H54 (cell line): ENCODE results near the gene RPRD1B.

Source experiments
- DNase-seq: peaks from one replicate; pipeline ENCODE4 v3.0.0; 2011; ENCODE audit warnings: low spot score, mixed read lengths; ENCODE audit not compliant: insufficient read length
- FAIRE-seq: peaks from 3 replicates; lab custom pipeline; 2011; peaks lifted over from hg19 to GRCh38; lab: Jason Lieb, UNC
- POLR2A ChIP-seq: IDR thresholded peaks from 2 replicates; pipeline ENCODE4 v1.6.1; 2011; ENCODE audit warnings: low read depth, mild to moderate bottlenecking, low read length

The RPRD1B gene

DNA sequence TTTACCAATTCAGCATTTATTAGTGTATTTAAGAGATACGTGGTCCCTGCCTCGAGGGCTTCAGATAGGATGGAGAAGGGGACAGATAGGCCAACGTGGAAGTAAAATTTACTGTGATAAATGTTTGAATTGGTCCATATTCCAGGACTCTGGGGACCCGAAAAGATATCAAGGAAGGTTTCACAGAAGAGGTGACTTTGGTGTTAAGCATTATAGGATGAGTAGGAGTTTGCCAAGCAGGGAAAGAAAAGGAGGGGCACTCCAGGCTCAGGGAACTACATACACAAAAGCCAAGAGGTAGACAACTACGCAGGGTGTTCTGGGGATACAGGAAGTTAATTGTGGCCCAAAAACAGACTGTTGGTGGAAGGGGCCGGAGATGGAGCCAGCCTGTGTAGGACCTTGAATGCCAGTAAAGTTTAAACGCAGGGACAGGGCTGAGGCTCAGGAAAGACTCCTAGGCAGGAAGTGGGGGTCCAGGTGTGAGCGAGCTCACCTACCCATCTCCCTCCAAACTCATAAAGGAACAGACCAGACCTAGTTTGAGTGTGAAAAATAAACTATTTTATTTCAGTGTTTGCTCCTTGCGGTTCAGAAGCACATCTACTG, 94.5 kb downstream of the RPRD1B start:
- DNase-seq = no peak
- FAIRE-seq = no peak
- TF ChIP-seq POLR2A = no peak

DNA sequence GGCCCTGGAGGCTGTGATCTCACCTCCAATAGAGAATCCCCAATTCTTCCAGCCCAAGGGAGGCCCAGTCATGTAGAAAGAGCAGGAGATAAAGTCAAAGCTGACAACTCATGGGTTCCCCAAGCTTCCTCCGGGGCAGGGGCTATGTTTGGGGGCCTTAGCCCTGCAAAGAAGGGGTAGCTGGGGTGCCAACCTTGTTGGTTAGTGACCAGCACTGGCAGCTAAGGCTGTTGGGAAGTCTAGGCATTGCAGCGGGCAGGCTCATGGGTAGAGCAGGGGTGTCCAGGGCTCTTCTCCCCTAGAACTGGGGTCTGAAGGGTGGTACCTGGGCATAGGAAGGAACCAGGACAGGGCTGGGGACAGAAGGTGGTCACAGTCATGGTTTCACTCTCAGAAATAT, 95.1 kb downstream of the RPRD1B start:
- FAIRE-seq = no peak
- no peak for DNase-seq

DNA sequence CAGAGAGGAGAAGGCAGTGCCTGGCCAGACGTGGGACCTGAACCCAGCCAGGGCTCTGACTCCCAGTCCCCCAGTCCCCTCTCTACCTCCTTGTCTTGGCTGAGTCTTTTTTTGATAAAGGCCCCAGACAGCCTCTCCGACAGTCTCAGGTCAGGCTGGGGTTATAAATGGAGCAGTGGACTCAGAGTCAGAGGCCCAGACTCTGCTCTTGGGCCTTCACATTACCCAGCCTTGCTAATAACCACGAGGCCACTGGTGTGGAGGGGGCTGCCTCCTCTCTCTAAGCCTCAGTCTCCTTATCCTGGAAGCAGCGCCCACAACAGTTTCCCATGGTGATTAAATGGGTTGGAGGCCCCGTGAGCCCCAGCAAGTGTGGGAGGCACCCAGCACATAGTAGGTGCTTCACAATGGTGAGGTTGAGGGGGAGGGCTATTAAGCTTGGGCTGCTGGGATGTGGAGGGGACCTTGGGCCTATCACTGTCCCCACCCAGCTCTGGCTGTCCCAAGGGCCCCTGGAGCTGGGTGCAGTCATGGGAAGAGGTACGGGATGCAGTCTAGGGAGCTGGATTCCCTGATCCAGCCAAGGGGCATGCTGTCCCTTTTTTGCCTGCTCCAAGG, 95.8 kb downstream of the RPRD1B start:
- DNase-seq = no peak
- TF ChIP-seq POLR2A = no peak
- FAIRE-seq = no peak

More for the DNA sequence above, 95.1 kb downstream of the RPRD1B start:
- TF ChIP-seq POLR2A = no peak

DNA sequence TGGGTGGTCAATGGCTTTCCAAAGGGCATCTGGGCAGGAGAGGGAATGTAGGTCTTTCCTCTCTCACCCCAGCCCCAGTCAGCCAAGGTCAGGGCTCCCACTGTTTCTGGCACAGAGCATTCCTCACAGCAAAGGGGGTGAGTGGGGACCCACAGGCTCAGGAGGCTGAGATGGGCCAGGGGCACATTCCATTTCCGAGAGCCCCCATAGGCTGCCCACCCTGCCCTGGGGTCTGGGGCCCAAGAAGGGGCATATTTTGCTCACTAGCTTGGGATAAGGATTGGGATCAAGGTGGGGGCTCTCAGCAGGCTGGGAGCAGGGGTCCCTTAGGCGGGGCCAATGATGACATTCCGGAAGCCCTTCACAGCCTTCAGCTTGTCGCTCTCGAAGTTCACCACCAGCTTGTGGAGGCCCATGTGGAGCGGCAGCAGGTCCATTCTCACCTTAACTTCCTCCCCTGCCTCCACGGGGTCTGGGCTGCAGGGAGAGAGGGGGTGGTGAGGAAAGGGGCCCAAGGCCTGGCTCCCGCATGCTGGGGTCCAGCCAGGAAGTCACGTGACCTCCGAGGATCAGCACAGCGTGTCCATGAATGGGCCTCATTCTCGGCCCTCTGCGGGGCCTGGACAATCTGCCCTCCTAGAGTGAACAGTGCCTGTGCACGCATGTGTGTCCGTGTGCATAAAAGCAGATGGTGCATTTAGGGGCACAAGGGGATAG, 96.5 kb downstream of the RPRD1B start:
- DNase-seq (no peak), FAIRE-seq (no peak)
- no peak for TF ChIP-seq POLR2A

DNA sequence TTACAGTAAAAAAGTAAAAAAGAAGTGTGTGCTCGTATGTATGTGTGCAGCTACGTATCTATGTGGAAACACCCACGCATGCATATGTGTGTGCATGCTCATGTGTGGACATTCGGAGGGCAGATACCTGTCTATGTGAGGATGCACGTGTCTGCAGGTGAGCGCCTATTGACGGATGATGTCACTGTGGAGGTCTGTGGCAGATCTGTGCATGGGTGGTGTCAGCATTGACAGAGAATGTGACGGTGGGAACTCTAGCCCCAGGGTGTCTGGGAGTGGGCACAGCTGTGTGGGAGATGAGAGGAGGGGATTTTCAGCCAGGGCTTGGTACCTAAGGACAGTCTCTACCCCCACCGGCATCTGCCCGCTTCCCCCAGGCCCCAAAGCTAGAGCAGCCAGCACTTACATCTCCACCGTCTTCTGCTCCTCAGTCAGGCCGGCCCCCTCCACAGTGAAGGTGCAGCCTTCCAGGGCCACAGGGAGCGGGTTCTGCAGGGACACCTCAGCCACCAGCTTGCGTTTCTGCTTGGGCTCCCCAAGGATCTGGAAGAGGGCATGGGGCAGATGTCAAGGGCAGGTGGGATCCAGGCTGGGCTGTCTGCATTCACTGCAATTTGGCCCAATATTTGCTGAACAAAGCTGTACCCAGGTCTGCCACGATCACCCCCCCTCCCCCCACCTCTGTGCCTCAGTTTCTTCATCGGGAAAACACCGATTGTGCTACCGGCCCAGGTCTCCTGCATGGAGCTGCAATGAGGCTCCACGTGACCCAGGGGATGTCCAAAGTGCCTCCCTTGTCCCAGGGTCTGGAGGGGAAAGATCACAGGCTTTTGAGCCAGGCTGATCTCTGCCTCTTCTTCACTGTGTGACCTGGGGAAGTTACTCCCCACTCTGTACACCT, 97.4 kb downstream of the RPRD1B start:
- FAIRE-seq = no peak
- no peak for DNase-seq
- no peak for TF ChIP-seq POLR2A

DNA sequence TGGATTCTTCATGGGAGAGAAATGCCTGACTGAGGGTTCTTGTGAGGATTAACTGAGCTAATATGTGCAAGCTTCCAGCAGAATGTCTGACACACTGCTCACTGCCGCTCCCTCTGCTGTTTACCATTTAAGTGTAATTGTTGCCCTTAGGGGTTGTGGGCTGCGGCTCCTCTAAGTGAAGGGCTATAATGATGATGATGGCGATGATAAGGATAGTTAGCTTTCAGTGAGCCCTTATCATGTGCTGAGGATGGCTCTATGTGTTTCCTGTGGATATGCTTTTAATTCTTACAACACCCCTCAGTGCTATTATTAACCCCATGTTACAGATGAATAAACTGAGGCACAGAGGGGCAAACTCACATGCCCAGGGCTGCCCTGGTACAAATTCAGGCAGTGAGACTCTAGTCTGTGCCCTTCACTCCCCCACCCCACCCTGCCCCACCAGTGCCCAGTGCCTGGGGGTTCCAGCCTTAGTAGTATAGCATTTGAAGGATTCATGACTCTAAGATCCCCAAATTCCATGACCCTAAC, 98.1 kb downstream of the RPRD1B start:
- FAIRE-seq (no peak), DNase-seq (no peak)
- TF ChIP-seq POLR2A = no peak

DNA sequence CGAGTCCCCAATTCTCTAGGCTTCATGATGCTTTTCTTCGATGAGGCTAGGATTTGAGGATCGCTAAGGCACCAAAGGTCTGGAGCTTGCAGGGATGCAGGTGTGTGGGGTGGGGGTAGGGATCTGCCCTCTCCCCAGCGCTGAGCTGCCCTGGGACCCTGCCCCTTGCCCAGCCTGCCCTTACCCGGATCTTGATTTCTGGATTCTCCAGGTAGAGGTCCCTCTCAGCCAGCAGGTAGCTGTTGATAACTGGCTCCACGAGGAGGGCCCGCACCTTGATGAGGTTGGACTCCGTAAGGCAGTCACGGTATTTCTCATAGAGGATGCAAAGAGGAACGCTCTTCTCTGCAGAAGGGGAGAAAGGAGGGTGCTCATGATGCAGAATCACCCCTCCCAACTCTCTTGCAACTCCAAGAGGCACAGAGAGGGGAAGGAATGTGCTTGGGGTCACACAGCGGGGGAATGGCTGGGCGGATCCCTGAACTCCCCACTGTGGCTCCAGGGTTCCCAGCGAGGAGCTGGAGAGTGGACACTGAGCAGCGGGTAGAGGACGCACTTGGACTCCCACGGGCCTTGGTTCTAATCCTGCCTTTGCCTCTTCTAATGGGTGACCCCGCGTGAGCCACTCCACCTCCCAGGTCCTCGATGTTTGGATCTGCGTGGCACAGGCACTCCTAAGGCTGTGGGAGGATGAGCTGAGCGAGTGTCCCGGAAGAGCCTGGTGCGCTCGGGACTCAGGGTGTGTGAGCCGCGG, 98.8 kb downstream of the RPRD1B start:
- TF ChIP-seq POLR2A = no peak
- FAIRE-seq = no peak
- DNase-seq = no peak

DNA sequence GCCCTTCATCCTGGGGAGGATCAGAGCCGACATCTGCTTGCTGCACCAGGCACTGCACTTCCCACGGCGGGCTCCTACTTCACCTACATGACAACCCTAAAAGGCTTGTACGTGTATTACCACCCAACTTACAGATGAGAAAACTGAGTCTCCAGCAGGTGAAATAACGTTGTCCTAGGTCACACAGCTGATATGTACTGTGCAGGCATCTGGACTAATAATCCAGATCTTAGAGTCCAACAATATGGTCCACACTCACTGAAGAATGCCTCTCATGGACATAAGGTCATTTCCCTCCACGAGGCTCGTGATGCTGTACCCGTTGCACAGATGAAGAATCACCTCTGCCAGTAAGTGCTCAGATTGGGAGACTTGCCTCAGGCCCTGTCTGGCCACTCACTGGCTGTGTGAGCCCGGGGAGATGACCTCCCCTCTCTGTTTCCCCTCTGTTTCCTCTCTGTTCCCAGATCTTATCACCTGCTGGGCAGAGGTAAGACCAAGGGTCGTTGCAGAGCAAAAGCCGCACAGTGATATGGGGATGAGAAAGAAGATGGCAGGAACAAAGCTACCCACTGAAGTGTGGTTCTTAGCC, 99.5 kb downstream of the RPRD1B start:
- FAIRE-seq = no peak
- DNase-seq = no peak
- no peak for TF ChIP-seq POLR2A

DNA sequence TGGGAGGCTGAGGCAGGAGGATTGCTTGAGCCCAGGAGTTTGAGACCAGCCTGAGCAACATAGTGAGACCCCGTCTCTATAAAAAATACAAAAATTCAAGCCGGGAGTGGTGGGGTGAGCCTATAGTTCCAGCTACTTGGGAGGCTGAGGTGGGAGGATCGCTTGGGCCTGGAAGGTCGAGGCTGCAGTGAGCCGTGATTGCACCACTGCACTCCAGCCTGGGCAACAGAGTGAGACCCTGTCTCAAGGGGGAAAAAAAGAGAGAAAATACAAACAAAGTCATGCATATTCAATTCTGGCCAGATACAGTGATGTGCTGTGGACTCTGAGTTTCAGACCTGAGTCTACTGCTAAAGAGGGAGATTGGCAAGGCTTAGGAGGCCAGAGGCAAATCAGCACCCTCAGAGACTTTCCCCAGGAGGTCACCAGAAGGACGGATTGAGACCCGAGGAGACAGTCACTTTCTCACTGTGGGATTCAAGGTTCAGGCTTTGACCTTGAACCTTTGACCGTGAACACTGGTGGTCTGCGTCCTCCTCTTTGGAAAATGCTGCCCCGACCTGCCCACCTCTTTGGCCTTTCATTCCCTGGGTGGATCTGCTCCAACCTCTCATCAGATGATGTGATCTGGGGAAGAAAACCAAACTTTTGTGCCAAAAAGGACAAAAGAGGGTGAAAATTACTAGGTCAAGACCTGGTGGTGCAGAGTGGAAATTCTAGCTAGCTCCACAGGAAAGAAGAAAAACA, 100.3 kb downstream of the RPRD1B start:
- TF ChIP-seq POLR2A = no peak
- DNase-seq = no peak
- no peak for FAIRE-seq

DNA sequence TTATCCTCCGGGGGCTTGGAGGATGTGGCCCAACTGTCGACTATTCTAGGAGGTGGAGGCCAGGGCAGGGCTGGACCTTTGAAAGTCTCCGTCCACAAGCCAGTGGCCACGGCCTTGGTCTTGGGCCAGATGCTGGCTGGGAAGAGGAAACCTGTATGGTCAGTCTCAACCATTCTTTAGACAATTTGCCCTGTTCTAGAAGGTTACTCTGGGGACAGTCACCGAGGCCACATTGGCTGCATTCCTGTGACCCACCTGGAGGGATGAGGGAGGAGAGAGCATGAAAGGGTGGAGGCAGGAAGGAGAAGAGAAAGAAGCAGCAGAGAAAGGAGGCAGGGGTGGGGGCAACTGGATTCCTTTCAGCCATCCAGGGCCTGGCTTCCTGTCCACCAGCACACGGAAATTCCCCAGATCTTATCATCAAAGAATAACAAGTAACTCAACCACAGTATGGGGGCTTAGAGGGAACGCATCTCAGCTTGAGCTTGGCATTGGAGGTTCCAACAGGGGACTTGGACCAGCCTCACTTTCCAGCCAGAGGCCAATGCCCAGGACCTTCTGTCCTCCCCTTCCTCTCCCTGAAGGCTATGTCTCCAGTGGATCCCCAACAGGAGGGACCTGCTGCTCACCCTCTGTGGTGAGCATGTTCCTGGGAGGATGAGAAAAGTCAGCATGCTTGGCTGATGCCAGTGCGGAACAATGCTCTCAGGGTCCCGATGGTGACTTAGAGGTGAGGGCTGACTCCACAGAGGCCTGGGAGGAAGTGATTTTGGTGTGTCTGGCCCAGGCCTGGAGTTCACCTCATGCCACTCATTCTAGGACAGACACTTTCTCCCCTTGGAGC, 101.1 kb downstream of the RPRD1B start:
- no peak for TF ChIP-seq POLR2A
- no peak for FAIRE-seq
- DNase-seq = peak; percentile 50

DNA sequence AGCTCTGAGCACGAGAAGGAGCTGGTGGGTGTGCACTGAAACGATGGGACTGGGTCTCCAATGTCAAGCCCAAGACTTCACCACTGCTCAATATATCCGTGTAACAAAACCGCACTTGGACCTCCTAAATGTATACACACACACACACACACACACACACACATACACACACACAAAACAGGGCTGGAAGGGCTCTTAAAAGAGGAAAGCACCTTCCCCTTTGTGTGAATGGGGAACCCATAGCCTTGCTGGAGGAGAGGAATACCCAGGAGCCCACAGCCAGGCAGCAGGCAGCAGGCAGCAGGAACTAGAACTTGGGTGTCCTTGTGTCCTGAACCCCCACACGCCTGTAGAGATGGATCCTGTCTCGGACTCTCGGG, 101.7 kb downstream of the RPRD1B start:
- FAIRE-seq (no peak), DNase-seq (no peak)
- no peak for TF ChIP-seq POLR2A
